Breast epithelium (tissue), 4 donors: Measurements from ENCODE around the gene CCDC102A. TPM values are rescaled to one million over a fixed set of nuclear protein-coding genes. Genes with fewer than 3 reads are reported as not detected.

Source experiments
- DNase-seq, 2 donors: peaks; one replicate each; pipeline ENCODE4 v3.0.0-alpha.2; 2019; ENCODE audit warnings: low spot score in 2 of 2
- H3K27ac ChIP-seq, 2 donors: fragments of 200-600 bp; sonication (generic) in 1 of 2; one replicate each; pipeline ENCODE4 v1.5.1; 2016 to 2019; ENCODE audit warnings: mild to moderate bottlenecking in 1 of 2
- H3K27me3 ChIP-seq, 2 donors: fragments of 200-600 bp; sonication (generic) in 1 of 2; one replicate each; pipeline versions ENCODE4 v1.5.1 to v1.6.0; 2017 to 2019; ENCODE audit warnings: control low read depth in 1 of 2, mild to moderate bottlenecking in 1 of 2
- H3K36me3 ChIP-seq: fragments of 200-600 bp; one replicate; pipeline ENCODE4 v1.5.1; 2019
- H3K4me1 ChIP-seq, 2 donors: fragments of 200-600 bp; sonication (generic); one replicate each; pipeline ENCODE4 v1.5.1; 2016 to 2019; ENCODE audit warnings: control low read depth in 1 of 2
- H3K4me3 ChIP-seq, 3 donors: fragments of 200-600 bp; sonication (generic); 1 replicate in 2 of 3; 2 replicates in 1 of 3; pipeline ENCODE4 v1.5.1; 2016 to 2019; ENCODE audit warnings: mild to moderate bottlenecking in 3 of 3, moderate library complexity in 2 of 3
- H3K9me3 ChIP-seq, 2 donors: fragments of 200-600 bp; sonication (generic) in 1 of 2; one replicate each; pipeline ENCODE4 v1.5.1; 2016 to 2019; ENCODE audit warnings: control low read depth in 1 of 2
- POLR2A ChIP-seq: fragments of 450-650 bp; IDR thresholded peaks from one replicate; pipeline ENCODE4 v1.6.1; 2016; ENCODE audit warnings: antibody characterized with exemption, mild to moderate bottlenecking, moderate library complexity
- POLR2AphosphoS5 ChIP-seq, 3 donors: sonication (generic); formaldehyde crosslinking; IDR thresholded peaks; one replicate each; pipeline ENCODE4 v1.6.1; 2017; ENCODE audit warnings: antibody characterized with exemption in 3 of 3
- intact Hi-C: fragments of 100-400 bp; cut with DNase I; formaldehyde crosslinking; loops from one replicate; pipeline ENCODE4 v1.15.1; 2023; ENCODE audit warnings: low total_unique reads
- total RNA-seq, 3 donors: library from RNA; depleted of rRNA; stranded (reverse); fragments of >200 nt; gene quantifications; one replicate each; pipeline ENCODE4 v1.1.0, GENCODE V29; 2016
- TF ChIP-seq, protein P1 (sequence below), 3 donors: fragments of 450-650 bp; IDR thresholded peaks; one replicate each; pipeline ENCODE4 v1.5.1; 2016 to 2017; ENCODE audit warnings: antibody characterized with exemption in 3 of 3, mild to moderate bottlenecking in 3 of 3, moderate library complexity in 3 of 3

Gene CCDC102A
- total RNA-seq, 3 donors from 2014 or later, result 6.7 to 15.1 (median 12.1) TPM

DNA sequence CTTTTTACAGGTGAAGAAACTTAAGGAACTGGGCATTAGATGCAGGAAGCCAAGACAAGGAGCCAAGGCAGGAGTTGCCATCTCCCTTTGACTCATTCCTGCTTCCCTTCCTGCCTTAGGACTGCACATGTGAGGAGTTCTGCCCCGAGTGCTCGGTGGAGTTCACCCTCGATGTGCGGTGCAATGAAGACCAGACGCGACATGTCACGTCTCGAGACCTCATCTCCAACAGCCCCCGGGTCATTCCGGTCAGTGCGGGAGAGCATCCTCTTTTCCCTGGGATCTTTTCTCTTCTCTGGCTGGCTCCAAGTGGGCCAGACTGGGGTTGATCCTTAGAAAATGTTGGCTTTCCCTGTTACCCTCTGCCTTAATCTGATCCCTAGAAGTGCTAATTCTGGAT is 67.3 kb downstream of the CCDC102A start:
- Histone ChIP-seq H3K27ac (no peak overlapping the region), H3K27me3 (no peaks in the 10 kb centered on the region), H3K9me3 (no peaks in the 10 kb centered on the region), H3K4me1 (peaks cover 0 to 9% of the 10 kb centered on the region in 2 donors), H3K4me3 (no peak overlapping the region), H3K36me3 (peaks cover 4% of the 10 kb centered on the region)
- DNase-seq, result peak in 1 of 2 donors; percentile 7
- TF ChIP-seq POLR2A (no peak), POLR2AphosphoS5 (IDR thresholded peaks at IDR 0.05) (no peak)
- TF ChIP-seq, protein P1, sequence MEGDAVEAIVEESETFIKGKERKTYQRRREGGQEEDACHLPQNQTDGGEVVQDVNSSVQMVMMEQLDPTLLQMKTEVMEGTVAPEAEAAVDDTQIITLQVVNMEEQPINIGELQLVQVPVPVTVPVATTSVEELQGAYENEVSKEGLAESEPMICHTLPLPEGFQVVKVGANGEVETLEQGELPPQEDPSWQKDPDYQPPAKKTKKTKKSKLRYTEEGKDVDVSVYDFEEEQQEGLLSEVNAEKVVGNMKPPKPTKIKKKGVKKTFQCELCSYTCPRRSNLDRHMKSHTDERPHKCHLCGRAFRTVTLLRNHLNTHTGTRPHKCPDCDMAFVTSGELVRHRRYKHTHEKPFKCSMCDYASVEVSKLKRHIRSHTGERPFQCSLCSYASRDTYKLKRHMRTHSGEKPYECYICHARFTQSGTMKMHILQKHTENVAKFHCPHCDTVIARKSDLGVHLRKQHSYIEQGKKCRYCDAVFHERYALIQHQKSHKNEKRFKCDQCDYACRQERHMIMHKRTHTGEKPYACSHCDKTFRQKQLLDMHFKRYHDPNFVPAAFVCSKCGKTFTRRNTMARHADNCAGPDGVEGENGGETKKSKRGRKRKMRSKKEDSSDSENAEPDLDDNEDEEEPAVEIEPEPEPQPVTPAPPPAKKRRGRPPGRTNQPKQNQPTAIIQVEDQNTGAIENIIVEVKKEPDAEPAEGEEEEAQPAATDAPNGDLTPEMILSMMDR (IDR thresholded peaks at IDR 0.05), result no peak
- intact Hi-C loops, result no loop called here

DNA sequence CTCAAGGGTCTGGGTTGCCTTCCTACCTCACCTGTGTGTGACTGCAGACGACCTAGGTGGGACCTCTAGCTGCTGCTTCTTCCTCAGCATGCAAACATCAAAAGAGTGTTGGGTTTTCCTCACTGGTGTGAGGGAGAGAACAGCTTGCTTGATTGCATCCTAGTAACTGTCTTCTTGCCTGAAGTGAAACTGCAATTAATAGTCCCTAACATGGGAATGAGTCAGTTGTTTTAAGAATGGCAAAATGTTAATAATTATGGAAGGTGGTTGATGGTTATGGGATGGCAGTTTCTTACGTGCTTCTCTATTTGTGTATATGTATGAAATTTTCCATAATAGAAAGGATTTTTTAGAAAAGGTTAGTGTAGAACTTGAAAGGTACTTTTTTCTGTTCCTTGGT is 68.0 kb downstream of the CCDC102A start:
- TF ChIP-seq, protein P1 (IDR thresholded peaks at IDR 0.05), result no peak
- TF ChIP-seq POLR2AphosphoS5 (IDR thresholded peaks at IDR 0.05), result no peak
- no peak for TF ChIP-seq POLR2A
- no peaks in the 10 kb centered on the region for H3K27me3 ChIP-seq
- no peak for DNase-seq

DNA sequence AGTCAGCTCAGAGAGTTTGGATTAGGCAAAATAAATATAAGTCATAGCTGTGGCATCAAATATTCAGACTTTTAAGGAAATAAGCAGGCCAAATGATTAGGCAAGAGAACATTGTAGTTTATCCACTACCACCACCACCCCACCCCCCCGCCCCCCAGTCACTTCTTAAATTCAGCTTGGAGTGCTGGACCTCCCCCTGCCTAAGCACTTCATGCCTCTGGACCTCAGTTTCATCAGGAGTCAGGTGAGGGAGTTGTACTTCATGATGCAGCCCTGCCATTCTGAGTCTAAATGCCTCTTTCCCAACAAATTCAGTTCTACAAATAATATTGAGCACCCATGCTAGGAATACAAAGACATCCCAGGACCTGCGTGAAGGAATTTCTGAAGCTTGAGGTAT is 71.8 kb downstream of the CCDC102A start:
- H3K36me3 ChIP-seq, result peaks cover 4% of the 10 kb centered on the region
- no peaks in the 10 kb centered on the region for H3K27me3 ChIP-seq
- no peak overlapping the region for H3K27ac ChIP-seq
- no peak overlapping the region for H3K4me3 ChIP-seq
- DNase-seq, result no peak
- TF ChIP-seq POLR2A (no peak), POLR2AphosphoS5 (IDR thresholded peaks at IDR 0.05) (no peak)
- TF ChIP-seq, protein P1 (IDR thresholded peaks at IDR 0.05), result no peak
- no peaks in the 10 kb centered on the region for H3K9me3 ChIP-seq
- H3K4me1 ChIP-seq, result peaks cover 0 to 17% of the 10 kb centered on the region in 2 donors
- intact Hi-C loops, result no loop called here

More for the DNA sequence above, 68.0 kb downstream of the CCDC102A start:
- H3K27ac ChIP-seq, result no peak overlapping the region
- no peak overlapping the region for H3K4me3 ChIP-seq
- peaks cover 4% of the 10 kb centered on the region for H3K36me3 ChIP-seq
- peaks cover 0 to 16% of the 10 kb centered on the region in 2 donors for H3K4me1 ChIP-seq
- intact Hi-C loops, result no loop called here
- no peaks in the 10 kb centered on the region for H3K9me3 ChIP-seq

DNA sequence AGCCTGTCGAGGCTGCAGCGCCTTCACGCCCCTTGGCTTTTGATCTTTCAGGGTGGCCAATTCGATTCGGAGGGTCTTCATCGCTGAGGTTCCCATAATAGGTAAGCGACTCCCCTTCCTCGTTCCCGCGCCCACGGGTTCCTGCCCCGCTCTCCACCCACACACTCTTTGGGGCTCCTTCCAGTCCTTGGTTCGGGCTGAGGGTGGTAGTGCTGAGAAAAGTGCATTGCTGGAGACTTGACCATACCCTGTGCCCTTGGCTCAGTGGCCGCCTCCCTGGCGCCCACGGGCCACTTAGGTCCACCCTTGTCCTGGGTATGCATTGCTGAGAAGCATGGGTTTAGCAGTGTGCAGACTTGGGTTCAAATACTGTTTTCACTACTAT is 73.4 kb downstream of the CCDC102A start:
- Histone ChIP-seq H3K27ac (peak overlapping the region; percentile 90 to 93), H3K9me3 (no peaks in the 10 kb centered on the region), H3K4me3 (peak overlapping the region; percentile 98 to 100 (median 99)), H3K4me1 (peaks cover 0 to 17% of the 10 kb centered on the region in 2 donors), H3K36me3 (peaks cover under 1% of the 10 kb centered on the region), H3K27me3 (no peaks in the 10 kb centered on the region)
- no peak for DNase-seq
- intact Hi-C loops, result no loop called here
- TF ChIP-seq, protein P1 (IDR thresholded peaks at IDR 0.05), result no peak
- TF ChIP-seq POLR2AphosphoS5 (IDR thresholded peaks at IDR 0.05) (no peak), POLR2A (no peak)

DNA sequence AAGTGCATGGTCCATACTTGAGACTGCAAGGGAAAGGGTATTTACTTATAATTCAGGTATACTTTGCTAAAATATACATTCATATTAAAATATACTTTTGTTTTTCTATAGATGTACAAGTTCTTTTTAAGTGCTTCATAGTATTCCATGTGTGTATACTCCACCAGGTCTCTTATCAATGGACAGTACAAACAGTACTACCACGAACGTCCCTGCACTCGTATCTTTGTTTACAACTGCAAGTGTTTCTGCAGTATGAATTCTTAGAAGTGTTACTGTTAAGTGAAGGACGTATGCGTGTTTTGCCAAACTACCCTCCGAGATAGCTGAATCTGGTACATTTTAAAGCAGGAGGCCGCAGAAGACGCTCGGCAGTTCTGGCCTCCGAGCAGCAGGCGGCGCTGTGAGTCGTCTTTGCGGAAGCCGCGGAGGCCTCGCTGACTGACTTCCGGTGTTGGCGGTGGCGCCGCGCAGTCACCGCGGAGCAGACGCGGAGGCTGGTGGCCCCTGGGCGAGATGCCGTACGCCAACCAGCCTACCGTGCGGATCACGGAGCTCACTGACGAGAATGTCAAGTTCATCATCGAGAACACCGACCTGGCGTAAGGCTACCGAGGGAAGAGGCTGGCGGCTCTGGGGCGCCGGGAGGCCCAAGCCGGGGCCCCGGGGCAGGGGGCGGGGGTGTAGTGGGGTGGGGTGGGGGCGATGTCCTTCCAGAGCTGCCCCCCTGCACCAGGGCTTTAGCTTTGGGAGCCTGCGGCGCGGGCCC is 74.0 kb downstream of the CCDC102A start, which contains the start of gene POLR2C:
Gene POLR2C, plus strand, starts transcription at position 471 of the 769 bp plus-strand sequence. Its CDS starts 46 bp downstream, at position 517.
- peak; percentile 78 to 85 for DNase-seq
- peaks cover 6% of the 10 kb centered on the region for H3K36me3 ChIP-seq
- intact Hi-C loops, result no loop called here

More for the DNA sequence above, 74.0 kb downstream of the CCDC102A start, which contains the start of gene POLR2C:
- Histone ChIP-seq H3K9me3 (no peaks in the 10 kb centered on the region), H3K4me3 (peak within 1 kb of the TSS; percentile 98 to 100 (median 99)), H3K4me1 (peaks cover 0 to 17% of the 10 kb centered on the region in 2 donors), H3K27ac (peak within 1 kb of the TSS; percentile 90 to 93), H3K27me3 (no peaks in the 10 kb centered on the region)
- TF ChIP-seq POLR2AphosphoS5 (IDR thresholded peaks at IDR 0.05) (peak; percentile 98 to 99 (median 98)), POLR2A (peak; percentile 94)
- TF ChIP-seq, protein P1 (IDR thresholded peaks at IDR 0.05), result peak; percentile 92 to 98 (median 96)
